Thyroid gland (tissue), 4 donors: ENCODE results near the gene SPDYC. TPM values are rescaled to one million over a fixed set of nuclear protein-coding genes. Genes with fewer than 3 reads are reported as not detected.

Experiments
- DNase-seq, 2 donors: peaks; one replicate each; pipeline ENCODE4 v3.0.0-alpha.2; 2019
- H3K27ac ChIP-seq, 3 donors: fragments of 200-600 bp; sonication (generic); 1 replicate in 2 of 3; 2 replicates in 1 of 3; pipeline ENCODE4 v1.5.1; 2016 to 2019; ENCODE audit warnings: mild to moderate bottlenecking in 1 of 3, moderate library complexity in 1 of 3
- H3K27me3 ChIP-seq: fragments of 200-600 bp; sonication (generic); one replicate; pipeline ENCODE4 v1.5.1; 2019
- H3K36me3 ChIP-seq, 2 donors: fragments of 200-600 bp; sonication (generic); one replicate each; pipeline ENCODE4 v1.5.1; 2016 to 2019
- H3K4me1 ChIP-seq, 2 donors: fragments of 200-600 bp; sonication (generic); one replicate each; pipeline ENCODE4 v1.5.1; 2017 to 2019
- H3K4me3 ChIP-seq, 3 donors: fragments of 200-600 bp; sonication (generic); replicated peaks in 1 of 3; 1 replicate in 2 of 3; 2 replicates in 1 of 3; pipeline ENCODE4 v1.5.1; 2016; ENCODE audit warnings: mild to moderate bottlenecking in 1 of 3
- H3K9me3 ChIP-seq: fragments of 200-600 bp; sonication (generic); one replicate; pipeline ENCODE4 v1.5.1; 2017
- CTCF ChIP-seq, 6 experiments: fragments of 200-600 bp in 3 of 6; fragments of 450-650 bp in 3 of 6; sonication (generic) in 3 of 6; IDR thresholded peaks; one replicate each; pipeline ENCODE4 v1.5.1; 2016 to 2019; ENCODE audit warnings: antibody characterized with exemption in 6 of 6, mild to moderate bottlenecking in 2 of 6, inconsistent platforms in 1 of 6, moderate library complexity in 1 of 6
- POLR2A ChIP-seq, 2 donors: fragments of 450-650 bp; IDR thresholded peaks; one replicate each; pipeline ENCODE4 v1.6.1; 2017; ENCODE audit warnings: antibody characterized with exemption in 2 of 2, mild to moderate bottlenecking in 2 of 2, moderate library complexity in 1 of 2
- WGBS, 2 donors: methylation state at CpG; one replicate each; pipeline ENCODE4 v1.1.5; 2017; 5-methylcytosine and 5-hydroxymethylcytosine counted together
- intact Hi-C: fragments of 100-400 bp; cut with DNase I; formaldehyde crosslinking; loops from one replicate; pipeline ENCODE4 v1.15.1; 2023
- total RNA-seq, 4 donors: library from RNA; depleted of rRNA; stranded (reverse); fragments of >200 nt; gene quantifications; one replicate each; pipeline ENCODE4 v1.2.3, GENCODE V29; 2016

SPDYC gene
- total RNA-seq, 4 donors from 2014 or later = not detected

GRCh38 chr11:65215441-65216076 lies 45.5 kb downstream of the SPDYC start:
- Histone ChIP-seq H3K4me3 (no peak overlapping the region), H3K4me1 (no peaks in the 10 kb centered on the region), H3K27me3 (no peaks in the 10 kb centered on the region), H3K9me3 (no peaks in the 10 kb centered on the region), H3K36me3 (peaks cover 12% of the 10 kb centered on the region in 2 donors), H3K27ac (no peak overlapping the region)
- WGBS, 2 donors = 92 to 93% methylated on average over 24 of the region's 24 CpGs
- TF ChIP-seq CTCF (IDR thresholded peaks at IDR 0.05) = no peak
- no peak for TF ChIP-seq POLR2A (IDR thresholded peaks at IDR 0.05)
- no peak for DNase-seq
- intact Hi-C loops = no loop called here

- Histone ChIP-seq H3K4me3 (no peak overlapping the region), H3K27ac (no peak overlapping the region), H3K27me3 (no peaks in the 10 kb centered on the region), H3K36me3 (peaks cover 0 to under 1% of the 10 kb centered on the region in 2 donors), H3K9me3 (no peaks in the 10 kb centered on the region), H3K4me1 (no peaks in the 10 kb centered on the region)
- no peak for TF ChIP-seq POLR2A (IDR thresholded peaks at IDR 0.05)
- no peak for TF ChIP-seq CTCF (IDR thresholded peaks at IDR 0.05)
- no peak for DNase-seq
- 94 to 97% methylated on average over 4 to 6 of the region's 6 CpGs for WGBS, 2 donors
- intact Hi-C loops = no loop called here
These were observed 46.8 kb downstream of the SPDYC start for GRCh38 chr11:65216830-65217229.

- Histone ChIP-seq H3K36me3 (no peaks in the 10 kb centered on the region), H3K9me3 (no peaks in the 10 kb centered on the region), H3K27me3 (no peaks in the 10 kb centered on the region), H3K27ac (no peak overlapping the region), H3K4me3 (no peak overlapping the region), H3K4me1 (no peaks in the 10 kb centered on the region)
- intact Hi-C loops = no loop called here
- 84 to 88% methylated on average over 16 of the region's 19 CpGs for WGBS, 2 donors
- no peak for DNase-seq
- TF ChIP-seq CTCF (IDR thresholded peaks at IDR 0.05) (no peak), POLR2A (IDR thresholded peaks at IDR 0.05) (no peak)
These were observed 47.7 kb downstream of the SPDYC start for GRCh38 chr11:65217441-65218423.

GRCh38 chr11:65218446-65218845 lies 48.4 kb downstream of the SPDYC start:
- intact Hi-C loops = no loop called here
- Histone ChIP-seq H3K4me3 (no peak overlapping the region), H3K4me1 (no peaks in the 10 kb centered on the region), H3K27me3 (no peaks in the 10 kb centered on the region), H3K9me3 (no peaks in the 10 kb centered on the region), H3K27ac (no peak overlapping the region), H3K36me3 (no peaks in the 10 kb centered on the region)
- WGBS, 2 donors = 76 to 79% methylated on average over 9 of the region's 9 CpGs
- TF ChIP-seq POLR2A (IDR thresholded peaks at IDR 0.05) (no peak), CTCF (IDR thresholded peaks at IDR 0.05) (no peak)
- no peak for DNase-seq

- Histone ChIP-seq H3K4me3 (no peak overlapping the region), H3K36me3 (no peaks in the 10 kb centered on the region), H3K27me3 (no peaks in the 10 kb centered on the region), H3K4me1 (peaks cover under 1 to 2% of the 10 kb centered on the region in 2 donors), H3K9me3 (no peaks in the 10 kb centered on the region), H3K27ac (no peak overlapping the region)
- intact Hi-C loops = no loop called here
- no peak for TF ChIP-seq POLR2A (IDR thresholded peaks at IDR 0.05)
- no peak for TF ChIP-seq CTCF (IDR thresholded peaks at IDR 0.05)
- DNase-seq = no peak
- 77 to 80% methylated on average over 3 of the region's 3 CpGs for WGBS, 2 donors
These were observed 49.8 kb downstream of the SPDYC start for GRCh38 chr11:65219930-65220213.
